GM15510 (cell line): ENCODE measurements around the gene ZSCAN5B.
"Not testable (repeated sequence)": the region's sequence is repeated elsewhere in the genome, so short reads cannot be mapped to it uniquely, and the experiment has no call there.

Experiments used
- POLR2A ChIP-seq: IDR thresholded peaks from 3 replicates; pipeline ENCODE4 v1.6.1; 2011; ENCODE audit warnings: borderline replicate concordance; ENCODE audit not compliant: insufficient read length; ENCODE audit errors: extremely low read depth

The ZSCAN5B gene

GRCh38 chr19:56197646-56198045 lies at the start of gene ZSCAN5B:
Gene ZSCAN5B, minus strand, starts transcription at chr19:56197783. Its CDS starts 4,731 bp downstream, at chr19:56193052.
- TF ChIP-seq POLR2A = not testable (repeated sequence)

- no peak for TF ChIP-seq POLR2A
Measured at GRCh38 chr19:56245121-56245740, 47.6 kb upstream of the ZSCAN5B start.

GRCh38 chr19:56223481-56223880 lies 25.9 kb upstream of the ZSCAN5B start:
- no peak for TF ChIP-seq POLR2A

GRCh38 chr19:56222901-56223300 lies 25.3 kb upstream of the ZSCAN5B start:
- no peak for TF ChIP-seq POLR2A

GRCh38 chr19:56221851-56222250 lies 24.3 kb upstream of the ZSCAN5B start:
- TF ChIP-seq POLR2A = no peak

GRCh38 chr19:56218961-56219360 lies 21.4 kb upstream of the ZSCAN5B start:
- no peak for TF ChIP-seq POLR2A

GRCh38 chr19:56217039-56217949 lies 19.7 kb upstream of the ZSCAN5B start:
- TF ChIP-seq POLR2A = no peak

- no peak for TF ChIP-seq POLR2A
Measured at GRCh38 chr19:56211718-56212117, 14.1 kb upstream of the ZSCAN5B start.

GRCh38 chr19:56209091-56209490 lies 11.5 kb upstream of the ZSCAN5B start:
- no peak for TF ChIP-seq POLR2A

GRCh38 chr19:56201973-56202372 lies 4.4 kb upstream of the ZSCAN5B start, which contains the start of gene ZSCAN5C:
Gene ZSCAN5C, plus strand, starts transcription at chr19:56202273. Its CDS starts 3,641 bp downstream, at chr19:56205914.
- no peak for TF ChIP-seq POLR2A

- no peak for TF ChIP-seq POLR2A
Measured at GRCh38 chr19:56199687-56200086, 2.1 kb upstream of the ZSCAN5B start.

GRCh38 chr19:56193981-56194640 lies 3.5 kb downstream of the ZSCAN5B start:
- TF ChIP-seq POLR2A = no peak

- no peak for TF ChIP-seq POLR2A
Measured at GRCh38 chr19:56191711-56192110, 5.9 kb downstream of the ZSCAN5B start.

GRCh38 chr19:56191115-56191514 lies 6.5 kb downstream of the ZSCAN5B start:
- TF ChIP-seq POLR2A = no peak

GRCh38 chr19:56189785-56190184 lies 7.8 kb downstream of the ZSCAN5B start:
- TF ChIP-seq POLR2A = no peak
